DOHH2 (cell line): ENCODE data around the gene STIM2.

Source experiments
- H3F3A ChIP-seq: fragments of 200-600 bp; sonication (generic), shearing (Covaris generic); 2 replicates; pipeline ENCODE4 v1.6.0; 2016; ENCODE audit warnings: antibody characterized with exemption, mild to moderate bottlenecking; ENCODE audit not compliant: control insufficient read depth, insufficient read depth
- H3K27ac ChIP-seq: fragments of 200-600 bp; sonication (generic); 2 replicates; pipeline ENCODE4 v1.5.1; 2014; ENCODE audit warnings: low read depth, mild to moderate bottlenecking, low read length, moderate library complexity
- H3K27me3 ChIP-seq: fragments of 200-600 bp; sonication (generic); 2 replicates; pipeline ENCODE4 v1.6.1; 2014; ENCODE audit warnings: mild to moderate bottlenecking, low read length, mixed read lengths; ENCODE audit not compliant: control insufficient read depth
- H3K36me3 ChIP-seq: fragments of 200-600 bp; sonication (generic); 2 replicates; pipeline ENCODE4 v1.6.1; 2014; ENCODE audit warnings: mild to moderate bottlenecking, low read length, moderate library complexity, mixed read lengths; ENCODE audit not compliant: control insufficient read depth
- H3K4me1 ChIP-seq: fragments of 200-600 bp; sonication (generic); 2 replicates; pipeline ENCODE4 v1.6.1; 2014; ENCODE audit warnings: mild to moderate bottlenecking, low read length, mixed read lengths; ENCODE audit not compliant: control insufficient read depth
- H3K4me2 ChIP-seq: fragments of 200-600 bp; sonication (generic); 2 replicates; pipeline ENCODE4 v1.6.0; 2014; ENCODE audit warnings: mild to moderate bottlenecking, low read length, moderate library complexity
- H3K4me3 ChIP-seq: fragments of 200-600 bp; sonication (generic); 2 replicates; pipeline ENCODE4 v1.5.1; 2014; ENCODE audit warnings: mild to moderate bottlenecking, low read length, mixed read lengths
- H3K79me2 ChIP-seq: fragments of 200-600 bp; sonication (generic); 2 replicates; pipeline ENCODE4 v1.6.1; 2014; ENCODE audit warnings: mild to moderate bottlenecking, low read length, mixed read lengths; ENCODE audit not compliant: control insufficient read depth
- H3K9me2 ChIP-seq: fragments of 200-600 bp; sonication (generic); replicated peaks from 2 replicates; pipeline ENCODE4 v1.6.1; 2014; ENCODE audit warnings: mild to moderate bottlenecking, low read length, mixed read lengths; ENCODE audit not compliant: control insufficient read depth
- H3K9me3 ChIP-seq: fragments of 200-600 bp; sonication (generic); 2 replicates; pipeline ENCODE4 v1.6.1; 2014; ENCODE audit warnings: antibody characterized with exemption, low read length, mixed read lengths; ENCODE audit not compliant: control insufficient read depth, insufficient read depth
- H4K20me1 ChIP-seq: fragments of 200-600 bp; sonication (generic); 2 replicates; pipeline ENCODE4 v1.6.0; 2014; ENCODE audit warnings: low read depth, mild to moderate bottlenecking, antibody characterized with exemption, low read length, moderate library complexity; ENCODE audit not compliant: control insufficient read depth, insufficient read depth
- EZH2phosphoT487 ChIP-seq: fragments of 200-600 bp; sonication (generic); IDR thresholded peaks from 2 replicates; pipeline ENCODE4 v1.6.1; 2017; ENCODE audit warnings: borderline replicate concordance, mild to moderate bottlenecking, antibody characterized with exemption, low read length, moderate library complexity, mixed read lengths
- TF ChIP-seq, protein P1 (sequence below): fragments of 200-600 bp; sonication (generic); IDR thresholded peaks from one replicate; pipeline ENCODE4 v1.5.1; 2014; ENCODE audit warnings: antibody characterized with exemption, mild to moderate bottlenecking, low read depth, low read length; ENCODE audit not compliant: poor library complexity, severe bottlenecking

Gene STIM2

DNA sequence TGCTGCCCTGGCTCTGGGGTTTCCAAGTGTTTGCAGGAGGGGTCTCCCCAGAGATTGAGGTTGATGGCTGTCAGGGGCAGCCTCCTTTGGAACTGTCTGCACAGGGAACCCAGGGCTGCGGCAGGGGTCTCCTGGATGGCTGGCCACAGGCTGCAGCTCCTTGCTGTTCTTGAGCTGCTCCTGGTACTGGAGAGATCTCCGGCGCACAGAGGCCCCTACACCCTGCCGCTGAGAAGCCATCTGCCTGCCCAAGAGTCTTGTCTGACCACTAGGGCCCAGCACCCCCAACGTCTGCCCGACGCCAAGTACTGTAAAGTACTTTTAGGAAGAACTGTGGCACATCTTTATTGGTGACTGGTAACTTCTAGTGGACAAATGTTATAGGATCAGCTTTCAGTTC, 13.5 kb downstream of the STIM2 start:
- Histone ChIP-seq H3K27me3 (no peaks in the 10 kb centered on the region), H3K4me1 (peaks cover 63% of the 10 kb centered on the region), H4K20me1 (peaks cover 13% of the 10 kb centered on the region), H3K9me3 (peaks cover 16% of the 10 kb centered on the region; the same call in 1 of the 2 replicates), H3K36me3 (peaks cover 45% of the 10 kb centered on the region), H3K27ac (no peak overlapping the region), H3K4me2 (no peak overlapping the region), H3K9me2 (no peaks in the 10 kb centered on the region), H3F3A (no peaks in the 10 kb centered on the region), H3K79me2 (peaks cover 99% of the 10 kb centered on the region), H3K4me3 (no peak overlapping the region)
- no peak for TF ChIP-seq EZH2phosphoT487
- TF ChIP-seq, protein P1, sequence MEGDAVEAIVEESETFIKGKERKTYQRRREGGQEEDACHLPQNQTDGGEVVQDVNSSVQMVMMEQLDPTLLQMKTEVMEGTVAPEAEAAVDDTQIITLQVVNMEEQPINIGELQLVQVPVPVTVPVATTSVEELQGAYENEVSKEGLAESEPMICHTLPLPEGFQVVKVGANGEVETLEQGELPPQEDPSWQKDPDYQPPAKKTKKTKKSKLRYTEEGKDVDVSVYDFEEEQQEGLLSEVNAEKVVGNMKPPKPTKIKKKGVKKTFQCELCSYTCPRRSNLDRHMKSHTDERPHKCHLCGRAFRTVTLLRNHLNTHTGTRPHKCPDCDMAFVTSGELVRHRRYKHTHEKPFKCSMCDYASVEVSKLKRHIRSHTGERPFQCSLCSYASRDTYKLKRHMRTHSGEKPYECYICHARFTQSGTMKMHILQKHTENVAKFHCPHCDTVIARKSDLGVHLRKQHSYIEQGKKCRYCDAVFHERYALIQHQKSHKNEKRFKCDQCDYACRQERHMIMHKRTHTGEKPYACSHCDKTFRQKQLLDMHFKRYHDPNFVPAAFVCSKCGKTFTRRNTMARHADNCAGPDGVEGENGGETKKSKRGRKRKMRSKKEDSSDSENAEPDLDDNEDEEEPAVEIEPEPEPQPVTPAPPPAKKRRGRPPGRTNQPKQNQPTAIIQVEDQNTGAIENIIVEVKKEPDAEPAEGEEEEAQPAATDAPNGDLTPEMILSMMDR: no peak

DNA sequence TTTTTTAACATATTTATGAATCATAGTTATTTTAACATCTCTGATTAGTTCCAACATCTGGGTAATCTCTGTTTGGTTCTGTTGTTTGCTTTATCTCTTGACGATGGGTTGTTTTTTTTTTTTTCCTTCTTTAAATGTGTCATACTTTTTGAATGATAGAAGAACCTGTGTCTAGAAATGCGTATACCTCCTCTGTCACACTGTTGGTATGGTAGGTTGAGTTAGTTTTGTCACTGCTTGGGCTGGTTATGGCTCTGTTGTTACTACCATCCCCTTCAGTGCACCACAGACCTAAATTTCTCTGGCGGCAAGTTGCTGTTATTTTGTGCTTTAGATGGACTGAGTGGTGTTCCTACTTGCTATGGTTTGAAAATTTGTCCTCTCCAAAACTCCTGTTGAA, 16.8 kb downstream of the STIM2 start:
- peaks cover 98% of the 10 kb centered on the region for H3K79me2 ChIP-seq
- H4K20me1 ChIP-seq: no peaks in the 10 kb centered on the region
- H3K27me3 ChIP-seq: no peaks in the 10 kb centered on the region

DNA sequence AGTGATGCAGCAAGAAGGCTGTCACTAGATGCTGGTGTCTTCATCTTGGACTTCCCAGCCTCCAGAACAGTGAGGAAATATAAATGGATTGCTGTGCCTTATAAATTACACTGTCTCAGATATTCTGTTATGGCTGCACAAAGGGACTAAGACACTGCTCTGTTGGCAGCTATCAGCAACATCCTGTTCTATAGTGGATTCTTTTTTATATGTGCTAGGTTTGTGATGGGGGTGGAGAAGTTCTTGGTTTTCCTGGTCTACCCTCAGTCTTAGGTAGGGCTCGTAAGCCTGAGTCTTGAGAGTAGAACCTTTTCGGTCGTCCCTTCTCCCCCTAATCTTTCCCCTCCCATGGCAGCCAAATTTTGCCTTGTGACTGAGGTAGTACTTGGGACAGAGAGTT, 17.3 kb downstream of the STIM2 start:
- Histone ChIP-seq H3K4me3 (no peak overlapping the region), H3K79me2 (peaks cover 98% of the 10 kb centered on the region), H3K36me3 (peaks cover 50% of the 10 kb centered on the region), H3F3A (peaks cover 7% of the 10 kb centered on the region), H3K27me3 (no peaks in the 10 kb centered on the region), H4K20me1 (no peaks in the 10 kb centered on the region), H3K9me2 (no peaks in the 10 kb centered on the region), H3K4me2 (no peak overlapping the region), H3K27ac (no peak overlapping the region), H3K9me3 (peaks cover 19% of the 10 kb centered on the region; the same call in 1 of the 2 replicates), H3K4me1 (peaks cover 73% of the 10 kb centered on the region)
- TF ChIP-seq EZH2phosphoT487: no peak
- TF ChIP-seq, protein P1: no peak

More for the DNA sequence above, 16.8 kb downstream of the STIM2 start:
- TF ChIP-seq EZH2phosphoT487: no peak
- TF ChIP-seq, protein P1: no peak
- H3K36me3 ChIP-seq: peaks cover 50% of the 10 kb centered on the region
- H3K27ac ChIP-seq: no peak overlapping the region
- H3K9me3 ChIP-seq: peaks cover 19% of the 10 kb centered on the region; the same call in 1 of the 2 replicates
- no peak overlapping the region for H3K4me2 ChIP-seq
- H3K4me1 ChIP-seq: peaks cover 71% of the 10 kb centered on the region
- H3F3A ChIP-seq: peaks cover 7% of the 10 kb centered on the region
- no peak overlapping the region for H3K4me3 ChIP-seq
- no peaks in the 10 kb centered on the region for H3K9me2 ChIP-seq
